GM06990 (cell line): Measurements from ENCODE around the gene MON2.

Experiments used
- DNase-seq: peaks from one replicate; pipeline ENCODE4 v3.0.0-alpha.2; 2011; ENCODE audit not compliant: insufficient read length; ENCODE audit errors: extremely low read depth
- H3K27me3 ChIP-seq: replicated peaks from 2 replicates; pipeline ENCODE4 v1.6.0; 2011; ENCODE audit warnings: low read length; ENCODE audit not compliant: control insufficient read depth, insufficient read depth
- H3K36me3 ChIP-seq: 2 replicates; pipeline ENCODE4 v1.5.1; 2011; ENCODE audit warnings: low read length; ENCODE audit not compliant: control insufficient read depth, insufficient read depth
- H3K4me3 ChIP-seq: replicated peaks from 2 replicates; pipeline ENCODE4 v1.5.1; 2011; ENCODE audit warnings: low read depth, mild to moderate bottlenecking, control low read depth, low read length
- TF ChIP-seq, protein P1 (sequence below): IDR thresholded peaks from 2 replicates; pipeline ENCODE4 v1.5.1; 2011; ENCODE audit warnings: low read length, control low read depth, mild to moderate bottlenecking, inconsistent platforms; ENCODE audit not compliant: insufficient read depth, poor library complexity, severe bottlenecking

MON2 gene

DNA sequence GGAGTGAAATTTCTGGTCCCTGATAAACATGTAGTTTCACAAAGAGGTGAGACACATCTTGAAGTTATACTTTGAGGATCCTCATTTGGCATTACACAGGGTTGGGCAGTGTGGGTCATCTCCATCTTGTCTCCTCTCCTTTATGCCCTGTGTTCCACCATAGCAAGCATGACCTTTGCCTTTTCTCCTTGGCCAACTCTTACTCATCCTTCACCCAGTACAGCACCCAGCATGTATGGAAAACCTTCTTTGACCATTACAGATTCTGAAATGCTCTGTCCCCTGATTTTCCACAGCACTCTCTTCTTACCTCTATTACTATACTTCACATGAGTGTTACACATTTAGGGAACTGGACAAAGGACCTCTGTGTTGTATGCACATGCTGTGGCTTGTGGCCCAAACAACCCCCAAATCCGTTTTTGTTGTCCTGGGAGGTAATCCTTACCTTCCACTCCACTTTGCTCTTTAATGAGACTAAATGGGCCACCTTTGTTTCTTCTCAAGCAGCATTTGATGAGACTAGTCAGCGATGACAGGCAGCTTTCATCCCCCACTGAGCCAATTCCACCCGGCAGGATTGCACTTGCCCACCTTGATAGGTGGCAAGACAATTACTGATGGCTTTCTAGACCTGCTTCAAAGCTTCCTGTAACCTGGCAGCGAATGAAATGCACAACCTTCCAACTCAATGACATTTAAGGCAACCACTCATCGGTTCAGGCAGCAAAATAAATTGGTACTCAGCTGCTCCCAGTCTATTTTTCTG lies 163.5 kb downstream of the MON2 start:
- no peak for DNase-seq
- H3K4me3 ChIP-seq = no peak overlapping the region
- H3K36me3 ChIP-seq = no peaks in the 10 kb centered on the region
- TF ChIP-seq, protein P1, sequence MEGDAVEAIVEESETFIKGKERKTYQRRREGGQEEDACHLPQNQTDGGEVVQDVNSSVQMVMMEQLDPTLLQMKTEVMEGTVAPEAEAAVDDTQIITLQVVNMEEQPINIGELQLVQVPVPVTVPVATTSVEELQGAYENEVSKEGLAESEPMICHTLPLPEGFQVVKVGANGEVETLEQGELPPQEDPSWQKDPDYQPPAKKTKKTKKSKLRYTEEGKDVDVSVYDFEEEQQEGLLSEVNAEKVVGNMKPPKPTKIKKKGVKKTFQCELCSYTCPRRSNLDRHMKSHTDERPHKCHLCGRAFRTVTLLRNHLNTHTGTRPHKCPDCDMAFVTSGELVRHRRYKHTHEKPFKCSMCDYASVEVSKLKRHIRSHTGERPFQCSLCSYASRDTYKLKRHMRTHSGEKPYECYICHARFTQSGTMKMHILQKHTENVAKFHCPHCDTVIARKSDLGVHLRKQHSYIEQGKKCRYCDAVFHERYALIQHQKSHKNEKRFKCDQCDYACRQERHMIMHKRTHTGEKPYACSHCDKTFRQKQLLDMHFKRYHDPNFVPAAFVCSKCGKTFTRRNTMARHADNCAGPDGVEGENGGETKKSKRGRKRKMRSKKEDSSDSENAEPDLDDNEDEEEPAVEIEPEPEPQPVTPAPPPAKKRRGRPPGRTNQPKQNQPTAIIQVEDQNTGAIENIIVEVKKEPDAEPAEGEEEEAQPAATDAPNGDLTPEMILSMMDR = no peak
- no peaks in the 10 kb centered on the region for H3K27me3 ChIP-seq

DNA sequence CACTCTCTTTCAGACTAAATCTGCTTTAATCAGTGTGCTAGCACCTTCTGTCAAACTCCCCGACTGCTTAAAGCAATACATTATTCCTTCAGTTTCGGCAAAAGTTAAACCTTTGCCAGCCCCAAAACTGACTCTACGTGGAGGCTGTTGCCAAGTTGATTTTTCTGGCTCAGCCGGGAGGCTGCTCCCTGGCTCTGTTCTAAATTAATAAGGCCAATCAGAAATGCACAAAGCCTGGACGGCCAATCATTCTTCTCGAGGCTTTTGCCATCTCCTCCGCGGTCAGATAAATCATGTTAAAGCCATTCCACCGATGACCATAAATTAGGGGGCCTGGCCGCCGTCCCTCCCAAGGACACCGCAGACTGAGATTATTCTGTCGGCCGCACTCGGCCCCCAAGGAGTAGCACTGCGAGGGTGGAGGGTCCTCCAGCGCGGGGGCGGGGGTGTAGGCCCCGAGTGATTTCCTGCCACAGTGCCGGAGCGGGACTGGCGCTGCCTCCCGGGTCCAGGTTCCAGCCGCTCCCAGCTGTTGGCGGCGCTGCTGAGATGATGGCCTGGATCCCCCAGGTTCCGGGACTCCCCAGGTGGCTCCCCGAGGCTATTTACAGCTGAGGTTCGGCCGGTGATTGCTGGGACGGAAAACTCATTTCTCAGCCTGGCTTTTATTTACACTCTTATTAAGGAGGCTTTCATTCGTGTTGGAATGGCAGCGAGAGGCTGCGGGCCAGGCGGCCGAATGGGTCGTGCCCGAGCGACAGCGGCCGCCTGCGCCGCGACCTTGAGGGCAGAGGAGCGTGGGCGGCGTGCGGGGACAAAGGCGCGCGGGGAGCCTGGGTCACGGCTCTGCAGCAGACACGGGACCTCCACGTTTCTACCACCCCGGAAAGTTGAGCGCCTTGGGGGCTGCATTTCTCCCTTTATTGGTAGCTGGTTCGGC lies 165.1 kb downstream of the MON2 start:
- TF ChIP-seq, protein P1 = peak; percentile 55
- DNase-seq = peak; percentile 47
- peak overlapping the region; percentile 58 for H3K4me3 ChIP-seq
- no peaks in the 10 kb centered on the region for H3K27me3 ChIP-seq
- H3K36me3 ChIP-seq = no peaks in the 10 kb centered on the region

DNA sequence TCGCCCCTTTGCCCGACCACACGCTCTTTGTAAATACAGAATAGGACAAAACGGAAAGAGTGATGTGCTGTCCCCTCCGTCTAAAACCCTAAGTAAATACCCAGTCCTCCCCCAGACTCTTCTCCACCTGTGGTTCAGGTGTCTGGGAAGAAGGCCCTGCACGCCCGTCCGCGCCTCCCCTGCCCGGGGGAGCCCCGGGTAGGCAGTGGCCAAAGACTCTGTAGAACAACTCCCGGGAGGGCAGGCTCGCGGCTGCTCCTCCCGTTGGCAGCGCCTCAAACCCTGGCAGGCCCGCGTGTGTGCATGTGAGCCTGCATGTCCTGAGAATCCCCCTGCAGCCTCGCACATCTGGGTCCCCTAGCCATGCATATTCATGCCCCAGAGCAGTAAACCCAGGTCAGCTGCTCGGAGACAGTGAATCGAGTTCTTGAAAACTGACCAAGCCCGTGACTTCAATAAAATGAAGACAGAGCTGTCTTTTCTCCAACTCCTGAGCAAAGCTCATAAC lies 165.8 kb downstream of the MON2 start:
- no peaks in the 10 kb centered on the region for H3K36me3 ChIP-seq
- peak; percentile 35 for DNase-seq
- TF ChIP-seq, protein P1 = no peak
- no peaks in the 10 kb centered on the region for H3K27me3 ChIP-seq
- H3K4me3 ChIP-seq = peak overlapping the region; percentile 58

DNA sequence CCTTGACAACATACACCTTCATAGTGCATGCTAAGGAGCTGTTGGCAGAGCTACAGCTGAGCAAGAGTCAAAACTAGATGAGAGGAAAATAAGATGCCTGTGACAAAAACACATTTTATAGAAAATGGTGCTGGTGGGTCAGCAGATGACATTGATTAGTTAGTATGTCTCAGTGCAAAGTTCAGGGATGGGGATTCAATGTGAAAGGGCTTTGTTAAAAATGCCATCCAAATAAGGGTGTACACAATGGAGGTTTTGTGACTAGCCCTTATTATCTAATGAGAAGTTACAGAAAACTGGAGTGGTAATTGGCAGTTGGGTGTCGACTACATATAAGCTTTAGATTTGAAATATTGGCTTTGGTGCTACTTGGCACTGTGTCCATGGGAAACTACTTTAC lies 169.0 kb downstream of the MON2 start:
- Histone ChIP-seq H3K27me3 (no peaks in the 10 kb centered on the region), H3K4me3 (no peak overlapping the region), H3K36me3 (no peaks in the 10 kb centered on the region)
- no peak for DNase-seq
- TF ChIP-seq, protein P1 = no peak

DNA sequence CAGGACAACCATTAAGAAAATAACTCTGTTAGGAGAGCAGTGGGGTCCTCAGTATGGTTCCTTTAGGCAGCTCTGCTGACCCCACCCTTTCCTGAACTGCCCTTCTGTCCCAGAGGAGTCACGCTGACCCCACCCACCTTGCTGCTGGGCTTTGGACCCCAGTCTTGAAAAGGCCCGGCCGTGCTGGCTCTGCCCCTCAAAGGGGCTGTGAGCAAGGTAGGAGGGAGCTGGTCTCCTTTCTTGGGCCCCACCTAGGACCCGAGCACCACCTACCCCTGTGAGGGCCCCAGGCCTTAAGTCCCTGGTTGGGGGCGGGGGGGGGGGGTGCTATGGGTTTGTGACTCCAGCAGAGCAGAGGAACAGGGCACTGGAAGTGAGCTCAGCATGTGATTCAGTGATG lies 171.1 kb downstream of the MON2 start:
- DNase-seq = no peak
- Histone ChIP-seq H3K27me3 (no peaks in the 10 kb centered on the region), H3K4me3 (no peak overlapping the region), H3K36me3 (no peaks in the 10 kb centered on the region)
- TF ChIP-seq, protein P1 = no peak
